Calu3 (cell line): ENCODE results near the gene LRTM1. TPM values are rescaled to one million over a fixed set of nuclear protein-coding genes. Genes with fewer than 3 reads are reported as not detected.

Source experiments
- BruUV-seq: library from RNA; stranded (reverse); fragments of 400-500 nt; replicated peaks from 2 replicates; lab custom pipeline; 2021; lab: Mats Ljungman, UMichigan
- CTCF ChIA-PET: fragments of 300-600 bp; sonication (Branson Sonifier 250); formaldehyde crosslinking; loops from one replicate; lab custom pipeline; 2022; ENCODE audit warnings: antibody characterized with exemption; lab: Charles Lee
- DNase-seq: peaks from one replicate; pipeline ENCODE4 v3.0.0; 2022
- H3K27ac Mint-ChIP-seq: one replicate; pipeline ENCODE4 v1.8.0; 2022; ENCODE audit warnings: mixed read lengths; ENCODE audit not compliant: unreplicated experiment
- H3K27me3 Mint-ChIP-seq: one replicate; pipeline ENCODE4 v1.8.0; 2022; ENCODE audit warnings: mixed read lengths; ENCODE audit not compliant: unreplicated experiment
- H3K36me3 Mint-ChIP-seq: one replicate; pipeline ENCODE4 v1.8.0; 2022; ENCODE audit warnings: mild to moderate bottlenecking, moderate library complexity, mixed read lengths; ENCODE audit not compliant: insufficient read depth, unreplicated experiment
- H3K4me1 Mint-ChIP-seq: one replicate; pipeline ENCODE4 v1.8.0; 2022; ENCODE audit warnings: mild to moderate bottlenecking, low read depth, mixed read lengths; ENCODE audit not compliant: unreplicated experiment
- H3K4me3 Mint-ChIP-seq: one replicate; pipeline ENCODE4 v1.8.0; 2022; ENCODE audit warnings: mild to moderate bottlenecking, low read depth, moderate library complexity, mixed read lengths; ENCODE audit not compliant: unreplicated experiment
- H3K9me3 Mint-ChIP-seq: one replicate; pipeline ENCODE4 v1.8.0; 2022; ENCODE audit warnings: low read depth, mixed read lengths; ENCODE audit not compliant: unreplicated experiment
- CTCF ChIP-seq: fragments of 200-600 bp; IDR thresholded peaks from one replicate; pipeline ENCODE4 v1.8.0; 2022; ENCODE audit warnings: antibody characterized with exemption; ENCODE audit not compliant: unreplicated experiment
- intact Hi-C: fragments of 100-400 bp; cut with micrococcal nuclease; formaldehyde crosslinking; loops from one replicate; pipeline ENCODE4 v1.10.0; 2022; ENCODE audit not compliant: unreplicated experiment
- total RNA-seq: library from RNA; stranded (reverse); gene quantifications from 2 replicates; pipeline ENCODE4 v1.2.3, GENCODE V29; 2022

The LRTM1 gene
- total RNA-seq, 1 experiment from 2014 or later = not detected

GRCh38 chr3:54918516-54918915 is 9.3 kb downstream of the LRTM1 start:
- CTCF ChIA-PET = interaction anchor here (0.5 kb wide), 1 partner anchor 140 kb away, joined by 3 read pairs; no protein-coding TSS in a partner anchor
- H3K9me3 Mint-ChIP-seq = peaks cover 12% of the 10 kb centered on the region

GRCh38 chr3:54917862-54918261 is 10.0 kb downstream of the LRTM1 start:
- Mint-ChIP-seq H3K4me1 (no peaks in the 10 kb centered on the region), H3K36me3 (no peaks in the 10 kb centered on the region), H3K27ac (no peak overlapping the region), H3K27me3 (no peaks in the 10 kb centered on the region), H3K9me3 (peaks cover 6% of the 10 kb centered on the region), H3K4me3 (no peak overlapping the region)
- BruUV-seq = no TSS peak
- no peak for DNase-seq
- intact Hi-C loops = no loop called here
- TF ChIP-seq CTCF = no peak
- CTCF ChIA-PET = no interaction called here

More at GRCh38 chr3:54918516-54918915, 9.3 kb downstream of the LRTM1 start:
- TF ChIP-seq CTCF = no peak
- Mint-ChIP-seq H3K4me3 (no peak overlapping the region), H3K36me3 (no peaks in the 10 kb centered on the region), H3K4me1 (no peaks in the 10 kb centered on the region), H3K27ac (no peak overlapping the region), H3K27me3 (no peaks in the 10 kb centered on the region)
- no peak for DNase-seq
- BruUV-seq = no TSS peak
- intact Hi-C loops = no loop called here

GRCh38 chr3:54917174-54917573 is 10.7 kb downstream of the LRTM1 start:
- Mint-ChIP-seq H3K27me3 (no peaks in the 10 kb centered on the region), H3K9me3 (peaks cover 7% of the 10 kb centered on the region), H3K27ac (no peak overlapping the region), H3K4me3 (no peak overlapping the region), H3K4me1 (no peaks in the 10 kb centered on the region), H3K36me3 (no peaks in the 10 kb centered on the region)
- TF ChIP-seq CTCF = no peak
- no TSS peak for BruUV-seq
- intact Hi-C loops = no loop called here
- CTCF ChIA-PET = no interaction called here
- DNase-seq = no peak

- Mint-ChIP-seq H3K27me3 (no peaks in the 10 kb centered on the region), H3K36me3 (no peaks in the 10 kb centered on the region), H3K27ac (no peak overlapping the region), H3K9me3 (peaks cover 7% of the 10 kb centered on the region), H3K4me1 (no peaks in the 10 kb centered on the region), H3K4me3 (no peak overlapping the region)
- CTCF ChIA-PET = no interaction called here
- intact Hi-C loops = no loop called here
- DNase-seq = no peak
- no peak for TF ChIP-seq CTCF
- no TSS peak for BruUV-seq
Measured at GRCh38 chr3:54916732-54917131, 11.1 kb downstream of the LRTM1 start.
